IMR-90 (cell line): ENCODE measurements around the gene CWC15. TPM values are rescaled to one million over a fixed set of nuclear protein-coding genes. Genes with fewer than 3 reads are reported as not detected.

ENCODE experiments used
- ATAC-seq: fragments of 200-7000 bp; cut with Tn5 transposase; 2 replicates; pipeline ENCODE4 v1.9.1; 2020; ENCODE audit warnings: low read depth, mild to moderate bottlenecking, moderate library complexity
- BruUV-seq: library from RNA; stranded (reverse); fragments of 400-500 nt; replicated peaks from 2 replicates; lab custom pipeline; 2021; lab: Mats Ljungman, UMichigan
- CTCF ChIA-PET: fragments of 300-600 bp; formaldehyde crosslinking; extraction: SDS; loops from one replicate; lab custom pipeline; 2021; ENCODE audit warnings: antibody characterized with exemption; lab: Yijun Ruan, JAX
- POLR2A ChIA-PET: fragments of 300-600 bp; sonication (Branson Sonifier 250); formaldehyde crosslinking; loops from one replicate; lab custom pipeline; 2022; ENCODE audit warnings: antibody characterized with exemption; ENCODE audit not compliant: unreplicated experiment; lab: Charles Lee
- DNase-seq: peaks from one replicate; pipeline ENCODE4 v3.0.0; 2013
- H2AFZ ChIP-seq: replicated peaks from 2 replicates; pipeline ENCODE3; 2013; ENCODE audit warnings: low read length, mild to moderate bottlenecking; ENCODE audit not compliant: poor library complexity
- H2AK5ac ChIP-seq: 2 replicates; pipeline ENCODE4 v1.6.1; 2013; ENCODE audit warnings: low read depth, low read length, inconsistent platforms
- H2AK9ac ChIP-seq: replicated peaks from 2 replicates; pipeline ENCODE3; 2013; ENCODE audit warnings: mild to moderate bottlenecking, low read depth, low read length, moderate library complexity; ENCODE audit not compliant: poor library complexity
- H2BK120ac ChIP-seq: 2 replicates; pipeline ENCODE4 v1.6.1; 2013; ENCODE audit warnings: low read depth, low read length, inconsistent platforms
- H2BK15ac ChIP-seq: 3 replicates; pipeline ENCODE4 v1.6.1; 2013; ENCODE audit warnings: low read depth, low read length, inconsistent platforms
- H2BK20ac ChIP-seq: 2 replicates; pipeline ENCODE4 v1.6.1; 2013; ENCODE audit warnings: low read depth, mild to moderate bottlenecking, inconsistent platforms, low read length, moderate library complexity
- H2BK5ac ChIP-seq: 2 replicates; pipeline ENCODE4 v1.6.1; 2013; ENCODE audit warnings: mild to moderate bottlenecking, low read depth, low read length, inconsistent platforms; ENCODE audit not compliant: poor library complexity, severe bottlenecking
- H3K14ac ChIP-seq: replicated peaks from 2 replicates; pipeline ENCODE4 v1.6.1; 2013; ENCODE audit warnings: low read depth, low read length, inconsistent platforms
- H3K18ac ChIP-seq: 2 replicates; pipeline ENCODE4 v1.6.1; 2013; ENCODE audit warnings: low read depth, low read length, control low read depth
- H3K23ac ChIP-seq: 2 replicates; pipeline ENCODE4 v1.6.1; 2013; ENCODE audit warnings: low read depth, low read length, inconsistent platforms
- H3K27ac ChIP-seq: 2 replicates; pipeline ENCODE4 v1.5.1; 2013; ENCODE audit warnings: mild to moderate bottlenecking, control low read depth, low read length; ENCODE audit not compliant: insufficient read depth
- H3K27me3 ChIP-seq: 2 replicates; pipeline ENCODE4 v1.6.1; 2013; ENCODE audit warnings: low read length; ENCODE audit not compliant: control insufficient read depth, insufficient read depth
- H3K36me3 ChIP-seq: 2 replicates; pipeline ENCODE4 v1.6.1; 2013; ENCODE audit warnings: low read length, mixed read lengths; ENCODE audit not compliant: control insufficient read depth, insufficient read depth
- H3K4ac ChIP-seq: 2 replicates; pipeline ENCODE4 v1.6.1; 2013; ENCODE audit warnings: low read depth, low read length, inconsistent platforms
- H3K4me1 ChIP-seq: 2 replicates; pipeline ENCODE4 v1.6.1; 2013; ENCODE audit warnings: low read length, mixed read lengths; ENCODE audit not compliant: control insufficient read depth, insufficient read depth
- H3K4me2 ChIP-seq: 2 replicates; pipeline ENCODE4 v1.6.1; 2013; ENCODE audit warnings: low read depth, mild to moderate bottlenecking, control low read depth, low read length, moderate library complexity
- H3K4me3 ChIP-seq: 2 replicates; pipeline ENCODE4 v1.5.1; 2013; ENCODE audit warnings: low read depth, mild to moderate bottlenecking, control low read depth, low read length, moderate library complexity; ENCODE audit not compliant: insufficient read depth
- H3K56ac ChIP-seq: 2 replicates; pipeline ENCODE4 v1.6.1; 2013; ENCODE audit warnings: low read length, inconsistent platforms; ENCODE audit not compliant: insufficient read depth; ENCODE audit errors: extremely low read depth
- H3K79me1 ChIP-seq, 2 experiments: 2 replicates each; pipeline ENCODE4 v1.6.1; 2013; ENCODE audit warnings: low read length in 2 of 2, inconsistent platforms in 1 of 2, low read depth in 1 of 2
- H3K9ac ChIP-seq: 2 replicates; pipeline ENCODE4 v1.6.1; 2013; ENCODE audit warnings: low read depth, low read length, control low read depth
- H3K9me1 ChIP-seq: 2 replicates; pipeline ENCODE4 v1.6.1; 2013; ENCODE audit warnings: low read length, inconsistent platforms; ENCODE audit not compliant: insufficient read depth
- H3K9me3 ChIP-seq: 2 replicates; pipeline ENCODE4 v1.6.1; 2013; ENCODE audit warnings: low read length; ENCODE audit not compliant: control insufficient read depth, insufficient read depth
- H4K20me1 ChIP-seq: 2 replicates; pipeline ENCODE4 v1.6.1; 2013; ENCODE audit warnings: low read length, inconsistent platforms; ENCODE audit not compliant: insufficient read depth
- H4K5ac ChIP-seq: 2 replicates; pipeline ENCODE4 v1.6.1; 2013; ENCODE audit warnings: mild to moderate bottlenecking, low read depth, low read length, control low read depth
- H4K8ac ChIP-seq, 2 experiments: 2 replicates each; pipeline ENCODE4 v1.6.1; 2013; ENCODE audit warnings: low read depth in 2 of 2, low read length in 2 of 2, control low read depth in 1 of 2, inconsistent platforms in 1 of 2
- H4K91ac ChIP-seq: 2 replicates; pipeline ENCODE4 v1.6.1; 2013; ENCODE audit warnings: low read depth, low read length, inconsistent platforms; ENCODE audit not compliant: insufficient read depth
- MAFK ChIP-seq: IDR thresholded peaks from 2 replicates; pipeline ENCODE4 v1.6.1; 2012; ENCODE audit warnings: low read depth, low read length, improper control_type of control experiment
- MXI1 ChIP-seq: IDR thresholded peaks from 2 replicates; pipeline ENCODE4 v1.6.1; 2012; ENCODE audit warnings: low read depth, mild to moderate bottlenecking, low read length, moderate library complexity, borderline replicate concordance
- NFE2L2 ChIP-seq: fragments of 150-350 bp; IDR thresholded peaks from 2 replicates; pipeline ENCODE4 v1.6.1; 2016; ENCODE audit warnings: low read depth, mild to moderate bottlenecking, low read length
- RCOR1 ChIP-seq: IDR thresholded peaks from 2 replicates; pipeline ENCODE4 v1.6.1; 2012; ENCODE audit warnings: mild to moderate bottlenecking, low read length, improper control_type of control experiment; ENCODE audit not compliant: insufficient replicate concordance
- WGBS, 2 experiments: methylation state at CpG; one replicate each; pipeline versions ENCODE4 v1.1.5 to v1.1.7; 2013; ENCODE audit warnings: missing lambda C conversion rate in 2 of 2; ENCODE audit not compliant: insufficient read length in 1 of 2; ENCODE audit errors: extremely low coverage in 2 of 2; 5-methylcytosine and 5-hydroxymethylcytosine counted together
- dilution Hi-C: fragments of 300-500 bp; cut with HindIII; formaldehyde crosslinking; loops from one replicate; pipeline ENCODE4 v1.14.3; 2018; ENCODE audit warnings: low sequenced_read_pairs; ENCODE audit not compliant: unreplicated experiment
- in situ Hi-C: fragments of 300-500 bp; cut with MboI; formaldehyde crosslinking; loops from 3 replicates; pipeline ENCODE4 v1.14.3; 2019; ENCODE audit warnings: low sequenced_read_pairs, inconsistent platforms, mixed read lengths
- intact Hi-C: fragments of 100-400 bp; cut with micrococcal nuclease; formaldehyde crosslinking; loops from 2 replicates; pipeline ENCODE4 v1.10.0; 2022
- polyA plus RNA-seq, 3 experiments: library from polyadenylated mRNA; depleted of rRNA; stranded (reverse); fragments of >200 nt; gene quantifications; 2 replicates each; pipeline ENCODE4 v1.2.3, GENCODE V29; 2012; ENCODE audit warnings: low replicate concordance in 1 of 3
- total RNA-seq: library from RNA; depleted of rRNA; stranded (reverse); fragments of >200 nt; gene quantifications from 2 replicates; pipeline ENCODE4 v1.2.3, GENCODE V29; 2012

CWC15 gene
- total and polyA plus RNA-seq, 2 of the 4 experiments (the other 2 are of a cell fraction): 38.4 to 48.6 TPM

DNA sequence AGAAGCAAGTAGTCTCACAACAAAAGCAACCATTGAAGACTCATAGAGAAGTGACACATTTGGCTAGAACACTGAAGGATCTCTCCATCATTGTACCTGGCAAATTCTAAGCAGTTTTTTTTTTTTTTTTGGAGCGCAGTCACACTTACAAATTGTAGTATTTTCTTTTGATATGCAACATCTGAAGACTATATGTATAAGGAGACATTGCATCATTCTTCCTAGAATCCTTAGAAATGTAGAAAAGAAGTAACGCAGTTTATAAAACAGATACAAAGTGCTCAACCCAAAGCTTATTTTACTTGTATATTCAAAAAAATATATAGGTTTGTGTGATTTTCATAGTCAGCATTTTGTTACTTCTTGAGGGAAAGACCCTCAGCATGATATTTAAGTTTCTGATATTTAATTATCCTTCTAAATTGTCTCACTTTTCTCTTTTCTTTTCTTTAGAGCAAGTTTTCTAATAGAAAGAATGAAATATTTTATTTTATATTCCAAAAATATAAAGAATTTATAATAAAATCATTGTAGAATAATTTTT lies 20.1 kb upstream of the CWC15 start:
- Histone ChIP-seq H2AFZ (no peak overlapping the region), H3K4me2 (no peak overlapping the region), H3K56ac (no peak overlapping the region), H4K8ac (no peak overlapping the region), H4K5ac (no peak overlapping the region), H3K79me1 (no peaks in the 10 kb centered on the region), H3K4ac (no peak overlapping the region), H2AK9ac (no peak overlapping the region), H2BK15ac (no peak overlapping the region), H4K91ac (no peak overlapping the region), H3K36me3 (no peaks in the 10 kb centered on the region), H3K9me3 (no peaks in the 10 kb centered on the region), H3K4me1 (no peaks in the 10 kb centered on the region), H2BK120ac (no peak overlapping the region), H3K18ac (no peak overlapping the region), H3K9ac (no peak overlapping the region), H2BK20ac (no peak overlapping the region), H3K4me3 (no peak overlapping the region), H3K23ac (no peak overlapping the region), H3K9me1 (no peaks in the 10 kb centered on the region), H2AK5ac (no peak overlapping the region), H2BK5ac (no peak overlapping the region), H3K27ac (no peak overlapping the region), H3K27me3 (peaks cover 5% of the 10 kb centered on the region; the same call in 1 of the 2 replicates), H3K14ac (no peak overlapping the region), H4K20me1 (no peaks in the 10 kb centered on the region)
- DNase-seq: no peak
- no TSS peak for BruUV-seq
- dilution Hi-C loops: no loop called here
- TF ChIP-seq NFE2L2 (no peak), RCOR1 (no peak), MXI1 (no peak), MAFK (peak; percentile 69)
- in situ Hi-C loops: no loop called here
- ATAC-seq: no peak
- ChIA-PET CTCF (interaction anchor here (0.6 to 0.9 kb wide), 2 partner anchors 10 to 135 kb away, joined by 3 to 5 read pairs; no protein-coding TSS in a partner anchor), POLR2A (interaction anchor here (0.7 kb wide), 1 partner anchor 42 kb away, joined by 6 read pairs; no protein-coding TSS in a partner anchor)
- intact Hi-C loops: loop anchor here (5.0 kb wide), 1 partner anchor 1619 kb away; no protein-coding TSS in a partner anchor
- no CpG with 5 or more reads among the region's 2 CpGs for WGBS, 2 experiments
